Stimulated activated CD4-positive, alpha-beta T cell treated with anti-CD3 and anti-CD28 coated beads, Interleukin-15, amount 100 ng/mL, for 24 hours (primary cell): ENCODE results near the gene MRPS12.
A peak's percentile ranks its signal among the peaks of the same experiment; 100 is the strongest.
"Not testable (repeated sequence)": the region's sequence is repeated elsewhere in the genome, so short reads cannot be mapped to it uniquely, and the experiment has no call there.

ENCODE experiments used
- DNase-seq: peaks from one replicate; pipeline ENCODE4 v3.0.0-alpha.2; 2020

MRPS12 gene

DNA sequence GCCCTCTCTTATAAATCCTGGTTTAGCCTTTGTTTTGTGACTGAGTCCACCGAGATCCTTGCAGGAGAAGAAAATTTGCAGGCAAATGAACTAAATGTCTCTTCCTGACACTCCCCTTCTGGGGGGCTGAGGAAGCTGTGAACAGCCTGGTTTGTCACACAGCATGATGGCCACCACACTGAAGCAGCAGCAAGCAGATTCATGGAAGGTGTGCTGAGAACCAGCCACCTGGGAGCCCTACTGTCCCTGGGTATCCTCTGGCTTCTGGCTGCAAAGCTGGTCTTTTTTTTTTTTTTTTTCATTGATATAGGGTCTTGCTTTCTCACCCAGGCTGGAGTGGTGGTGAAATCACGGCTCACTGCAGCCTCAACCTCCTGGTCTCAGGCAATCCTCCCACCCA is 11.2 kb downstream of the MRPS12 start:
- DNase-seq, result no peak

DNA sequence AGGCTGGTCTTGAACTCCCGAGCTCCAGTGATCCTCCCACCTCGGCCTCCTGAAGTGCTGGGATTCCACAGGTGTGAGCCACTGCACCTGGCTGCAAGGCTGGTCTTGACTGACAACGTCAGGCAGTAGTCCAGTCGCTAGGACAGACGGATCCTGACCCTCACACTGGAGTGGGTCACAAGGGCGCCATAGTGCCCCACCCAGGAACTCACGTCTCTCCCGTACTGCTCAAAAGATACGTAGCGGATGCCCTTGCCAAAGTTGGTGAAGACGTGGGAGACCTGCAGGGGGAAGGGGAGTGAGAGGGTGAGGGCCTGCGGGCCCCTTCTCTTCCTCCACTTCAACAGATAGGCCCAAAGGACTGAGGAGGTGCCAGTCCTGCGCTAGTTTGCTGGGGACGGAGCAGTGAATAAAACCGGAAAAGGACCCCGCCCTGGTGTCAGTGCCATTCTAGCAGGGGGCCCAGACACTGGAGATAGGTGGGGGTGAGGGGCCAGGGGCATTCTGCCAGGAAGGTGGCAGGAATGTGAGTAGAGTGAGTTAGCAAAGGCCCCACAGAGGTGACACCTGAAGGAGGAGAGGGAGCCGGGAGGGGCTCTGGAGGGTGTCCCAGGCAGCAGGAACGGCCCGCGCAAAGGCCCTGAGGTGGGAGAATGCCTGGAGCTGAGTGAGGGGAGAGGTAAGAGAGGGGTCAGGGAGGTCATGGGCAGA is 11.9 kb downstream of the MRPS12 start:
- no peak for DNase-seq

DNA sequence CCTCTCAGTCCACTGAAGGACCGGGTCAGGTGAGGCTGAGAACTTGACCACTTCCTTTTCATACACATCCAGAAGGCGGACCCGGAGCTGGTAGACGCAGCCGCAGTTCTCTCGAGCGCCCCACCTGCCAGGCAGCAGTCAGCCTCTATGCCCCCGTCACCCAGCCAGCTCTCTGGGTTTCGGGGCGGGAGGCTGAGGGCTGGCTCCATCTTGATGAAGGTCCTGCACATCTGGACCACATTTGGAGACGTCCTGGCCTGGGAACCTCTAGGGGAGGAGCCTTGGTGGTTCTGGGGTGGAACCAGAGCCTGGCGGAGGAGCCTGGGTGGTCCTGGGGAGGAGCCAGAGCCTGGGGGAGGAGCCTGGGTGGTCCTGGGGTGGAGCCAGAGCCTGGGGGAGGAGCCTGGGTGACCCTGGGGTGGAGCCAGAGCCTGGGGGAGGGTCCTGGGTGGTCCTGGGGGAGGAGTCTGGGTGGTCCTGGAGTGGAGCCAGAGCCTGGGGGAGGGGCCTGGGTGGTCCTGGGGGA is 14.3 kb downstream of the MRPS12 start:
- DNase-seq, result no peak

DNA sequence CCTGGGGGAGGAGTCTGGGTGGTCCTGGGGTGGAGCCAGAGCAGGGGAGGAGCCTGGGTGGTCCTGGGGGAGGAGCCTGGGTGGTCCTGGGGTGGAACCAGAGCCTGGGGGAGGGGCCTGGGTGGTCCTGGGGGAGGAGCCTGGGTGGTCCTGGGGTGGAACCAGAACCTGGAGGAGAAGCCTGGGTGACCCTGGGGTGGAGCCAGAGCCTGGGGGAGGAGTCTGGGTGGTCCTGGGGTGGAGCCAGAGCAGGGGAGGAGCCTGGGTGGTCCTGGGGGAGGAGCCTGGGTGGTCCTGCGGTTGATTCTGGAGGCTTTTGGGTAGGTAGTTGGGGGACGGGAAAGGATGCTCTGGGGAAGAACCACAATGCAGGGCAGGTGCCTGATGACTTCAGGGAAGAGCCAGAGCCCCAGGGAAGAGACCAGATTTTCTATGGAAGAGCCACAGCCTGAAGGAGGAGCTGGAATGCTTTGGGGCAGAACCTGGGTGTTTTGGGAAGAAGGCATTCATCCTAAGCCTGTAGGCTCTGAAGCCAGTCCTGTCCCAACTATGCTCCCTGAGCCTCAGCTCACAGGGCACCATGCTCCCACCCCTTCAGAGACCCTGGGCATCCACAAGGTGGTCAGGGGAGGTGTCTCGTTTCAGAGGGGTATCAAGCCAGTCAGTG is 15.0 kb downstream of the MRPS12 start:
- DNase-seq, result no peak

DNA sequence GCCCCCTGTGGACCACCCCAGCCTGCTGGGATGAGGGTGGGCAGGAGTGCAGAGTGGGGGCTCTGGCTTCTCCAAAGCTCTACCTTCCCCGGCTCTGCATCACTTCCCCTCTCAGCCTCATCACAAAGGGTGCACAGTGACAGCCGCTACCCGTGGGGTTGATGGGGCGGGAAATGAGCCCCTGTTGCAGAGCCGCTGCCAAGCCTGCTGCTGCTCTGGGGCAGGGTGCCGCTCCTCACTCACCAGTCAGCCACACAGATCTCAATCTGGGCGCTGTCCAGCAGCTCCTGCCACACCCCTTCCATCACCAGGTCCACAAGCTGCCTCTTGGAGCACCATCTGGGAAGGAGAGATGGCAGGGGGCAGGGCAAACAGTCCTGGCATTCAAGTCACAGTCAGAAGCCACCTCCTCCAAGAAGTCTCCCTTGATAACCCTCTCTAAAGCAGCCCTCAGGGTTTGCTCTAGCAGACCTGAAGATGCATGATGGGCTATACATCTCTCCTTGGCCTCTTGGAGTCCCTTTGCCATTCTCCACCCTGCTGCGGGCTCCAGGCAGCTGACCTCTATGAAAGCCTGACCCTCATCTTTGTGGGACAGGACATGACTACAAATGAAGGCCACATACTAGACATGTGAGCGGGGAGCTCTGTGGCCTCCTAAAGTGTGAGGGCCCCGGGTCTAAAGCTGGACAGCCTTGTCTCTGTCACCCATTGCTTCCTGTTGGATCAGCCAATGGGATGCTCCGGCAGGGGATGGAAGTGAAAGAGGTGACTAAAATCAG is 15.7 kb downstream of the MRPS12 start:
- no peak for DNase-seq

DNA sequence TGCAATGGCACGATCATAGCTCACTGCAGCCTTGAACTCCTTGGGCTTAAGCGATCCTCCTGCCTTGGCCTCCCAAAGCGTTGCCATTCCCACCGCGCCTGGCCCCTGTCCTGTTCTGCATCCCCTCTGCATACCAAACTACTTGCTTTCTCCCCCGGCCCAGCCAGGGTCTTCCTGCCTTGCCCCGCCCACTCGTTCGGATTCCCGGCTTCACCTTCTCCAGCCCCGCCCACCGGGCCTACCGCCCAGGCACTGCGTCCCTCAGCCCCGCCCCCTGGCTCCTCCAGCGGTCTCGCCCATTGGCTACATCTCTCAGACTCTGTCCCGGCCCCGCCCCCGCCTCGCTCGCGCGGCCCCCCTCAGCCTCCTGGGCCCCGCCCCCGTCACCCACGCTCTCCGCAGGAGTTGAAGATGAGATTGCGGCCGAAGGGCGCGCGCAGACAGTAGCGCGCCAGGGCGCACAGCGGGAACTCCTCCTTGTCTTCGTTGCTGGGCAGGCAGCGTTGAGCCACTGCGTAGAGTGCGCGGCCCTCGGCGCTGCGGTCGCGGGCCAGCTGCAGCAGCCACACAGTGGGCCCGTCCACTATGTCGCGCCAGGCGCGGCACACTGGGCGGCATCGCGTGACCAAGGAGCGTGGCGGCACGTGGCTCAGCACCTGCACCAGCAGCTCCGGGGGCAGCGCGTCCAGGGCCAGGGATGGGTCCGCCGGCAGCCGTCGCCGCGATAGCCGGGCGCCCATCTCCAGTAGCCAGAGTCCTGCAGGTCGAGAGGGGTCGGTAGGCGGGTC is 19.0 kb downstream of the MRPS12 start:
- peak; percentile 94 for DNase-seq

DNA sequence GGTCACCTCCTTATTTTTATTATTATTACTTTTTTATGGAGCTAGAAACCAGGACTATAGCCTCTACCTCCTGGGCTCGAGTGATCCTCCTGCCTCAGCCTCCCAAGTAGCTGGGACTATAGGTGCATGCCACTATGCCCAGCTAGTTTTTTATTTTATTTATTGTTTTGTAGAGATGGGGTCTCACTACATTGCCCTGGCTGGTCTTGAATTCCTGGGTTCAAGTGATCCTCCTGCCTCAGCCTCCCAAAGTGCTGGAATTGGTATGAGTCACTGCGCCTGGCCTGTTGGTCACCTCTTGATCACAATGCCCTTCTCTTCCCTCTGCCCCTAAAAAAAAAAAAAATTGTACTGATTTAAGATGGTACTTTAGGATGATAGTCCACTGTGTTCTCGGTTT is 20.4 kb downstream of the MRPS12 start:
- no peak for DNase-seq

DNA sequence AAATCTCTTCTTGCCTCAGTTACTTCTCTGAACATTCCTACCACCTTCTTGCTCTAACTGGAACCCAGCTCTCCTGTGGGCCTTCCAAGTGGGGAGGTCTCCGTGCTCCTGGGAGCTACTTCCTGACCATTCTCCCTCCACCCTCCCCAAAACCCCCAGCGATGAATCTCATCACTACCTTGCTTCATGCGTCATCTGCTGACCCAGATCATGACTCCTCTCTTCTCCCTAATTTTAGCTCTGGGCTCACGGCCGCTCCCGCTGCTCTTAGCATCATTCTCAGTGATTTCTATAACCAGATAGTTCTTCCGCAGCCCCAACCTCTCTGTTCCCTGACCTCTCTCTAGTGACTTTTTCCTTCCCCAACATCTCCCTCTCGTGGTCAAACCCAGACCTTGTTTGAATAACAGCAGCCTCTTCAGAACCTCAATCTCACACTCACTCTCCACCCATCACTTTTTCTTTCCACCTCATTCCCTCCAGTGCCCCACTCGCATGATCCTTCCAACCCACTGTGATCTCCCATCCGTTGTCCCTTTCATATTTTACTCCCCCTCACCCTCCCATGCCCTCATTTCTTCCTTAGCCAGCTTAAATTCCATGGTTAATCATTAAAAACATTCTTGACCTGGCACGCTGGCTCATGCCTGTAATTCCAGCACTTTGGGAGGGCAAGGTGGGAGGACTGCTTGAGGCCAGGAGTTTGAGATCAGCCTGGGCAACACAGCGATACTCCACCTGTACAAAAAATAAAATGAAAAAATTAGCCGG is 21.8 kb downstream of the MRPS12 start:
- peak; percentile 41 for DNase-seq

DNA sequence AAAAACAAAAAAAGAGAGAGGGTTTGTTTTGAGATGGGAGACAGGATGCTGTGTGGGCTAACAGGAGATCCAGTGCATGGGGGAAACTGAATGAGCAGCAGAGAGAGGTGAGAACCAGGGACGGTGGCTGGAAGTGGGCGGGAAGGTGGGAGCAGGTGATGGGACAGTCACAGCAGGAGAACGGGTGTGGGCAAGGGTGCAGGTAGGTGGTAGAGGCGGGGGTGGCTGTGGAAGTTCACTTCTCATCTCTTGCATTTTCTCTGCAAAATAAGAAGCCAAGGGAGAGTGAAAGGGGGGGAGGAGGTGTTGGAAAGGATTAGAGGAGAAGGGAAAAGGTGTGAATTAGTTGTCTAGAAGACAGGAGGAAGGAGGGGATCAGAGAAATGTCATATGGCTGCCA is 22.9 kb downstream of the MRPS12 start:
- no peak for DNase-seq

DNA sequence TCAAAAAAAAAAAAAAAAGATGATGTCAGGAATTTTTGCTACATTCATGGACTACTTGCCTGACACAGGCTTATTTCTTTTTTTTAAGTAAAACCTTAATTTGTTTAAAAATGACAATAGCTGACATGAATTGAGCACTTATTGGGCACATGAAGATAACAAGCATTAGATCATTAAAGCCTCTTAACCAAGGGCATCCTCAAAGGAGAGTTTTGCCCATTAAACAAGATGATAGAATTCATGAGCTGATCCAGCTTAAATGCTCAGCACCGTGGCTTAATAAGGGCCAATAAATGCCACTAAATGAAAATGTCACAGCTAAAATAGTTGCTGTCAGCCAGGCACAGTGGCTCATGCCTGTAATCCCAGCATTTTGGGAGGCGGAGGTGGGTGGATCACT is 25.5 kb downstream of the MRPS12 start:
- DNase-seq, result no peak

DNA sequence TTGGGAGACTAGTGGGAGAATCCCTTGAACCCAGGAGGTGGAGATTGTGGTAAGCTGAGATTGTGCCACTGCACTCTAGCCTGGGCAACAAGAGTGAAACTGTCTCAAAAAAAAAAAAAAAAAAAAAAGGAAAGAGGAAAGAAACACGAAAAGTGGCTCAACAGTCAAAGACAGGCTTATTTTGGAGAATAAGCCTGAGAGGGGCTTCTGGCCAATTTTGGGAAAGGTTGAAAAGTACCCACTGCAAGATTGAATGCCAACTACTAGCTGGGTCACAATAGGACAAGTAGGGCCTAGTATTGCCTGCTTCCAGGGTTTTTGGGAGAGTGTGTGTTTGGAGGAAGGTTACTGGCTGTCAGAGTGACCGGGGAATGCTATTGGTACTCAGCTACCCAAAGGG is 27.6 kb downstream of the MRPS12 start:
- no peak for DNase-seq

DNA sequence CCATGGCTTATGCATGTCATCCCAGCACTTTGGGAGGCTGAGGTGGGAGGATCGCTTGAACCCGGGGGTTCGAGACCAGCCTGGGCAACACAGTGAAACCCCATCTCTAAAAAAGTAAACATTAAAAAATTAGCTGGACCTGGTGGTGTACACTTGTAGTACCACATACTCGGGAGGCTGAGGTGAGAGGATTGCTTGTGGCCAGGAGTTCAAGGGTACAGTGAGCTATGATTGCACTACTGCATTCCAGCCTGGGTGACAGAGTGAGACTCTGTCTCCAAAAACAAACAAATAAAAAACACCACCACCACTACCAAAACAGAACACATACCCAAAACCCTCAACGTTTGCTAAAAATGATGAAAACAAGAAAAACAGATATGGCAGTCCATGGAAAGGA is 28.9 kb downstream of the MRPS12 start:
- no peak for DNase-seq

DNA sequence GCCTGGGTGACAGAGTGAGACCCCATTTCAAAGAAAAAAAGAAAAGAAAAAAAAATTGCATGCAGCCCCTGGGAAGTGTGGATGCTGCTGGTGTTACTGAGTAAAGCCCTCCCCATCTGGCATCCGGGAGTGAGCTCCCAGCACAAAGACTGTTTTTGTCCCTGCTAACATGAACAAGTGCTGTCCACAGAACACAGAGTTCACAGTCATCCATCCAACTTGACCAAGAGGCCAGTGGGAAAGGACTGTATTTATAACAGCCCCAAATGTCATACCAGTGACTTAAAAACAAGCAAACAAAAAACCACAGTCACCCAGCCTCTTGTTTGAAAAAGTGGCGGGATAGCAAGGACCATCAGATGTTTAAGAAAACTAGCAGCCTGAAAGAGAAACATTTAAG is 34.0 kb downstream of the MRPS12 start:
- DNase-seq, result no peak

DNA sequence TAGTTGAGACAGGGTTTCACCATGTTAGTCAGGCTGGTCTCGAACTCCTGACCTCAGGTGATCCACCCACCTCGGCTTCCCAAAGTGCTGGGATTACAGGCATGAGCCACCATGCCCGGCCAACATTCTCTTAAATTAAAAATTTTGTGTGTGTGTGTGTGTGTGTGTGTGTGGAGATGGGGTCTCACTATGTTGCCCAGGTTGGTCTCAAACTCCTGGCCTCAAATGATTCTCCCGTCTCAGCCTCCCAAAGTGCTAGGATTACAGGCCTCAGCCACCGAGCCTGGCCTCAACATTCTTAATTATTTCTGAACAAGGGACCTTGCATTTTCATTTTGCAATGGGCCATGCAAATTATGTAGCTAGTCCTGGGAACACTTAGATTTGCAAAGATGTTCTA is 35.4 kb downstream of the MRPS12 start:
- not testable (repeated sequence) for DNase-seq

DNA sequence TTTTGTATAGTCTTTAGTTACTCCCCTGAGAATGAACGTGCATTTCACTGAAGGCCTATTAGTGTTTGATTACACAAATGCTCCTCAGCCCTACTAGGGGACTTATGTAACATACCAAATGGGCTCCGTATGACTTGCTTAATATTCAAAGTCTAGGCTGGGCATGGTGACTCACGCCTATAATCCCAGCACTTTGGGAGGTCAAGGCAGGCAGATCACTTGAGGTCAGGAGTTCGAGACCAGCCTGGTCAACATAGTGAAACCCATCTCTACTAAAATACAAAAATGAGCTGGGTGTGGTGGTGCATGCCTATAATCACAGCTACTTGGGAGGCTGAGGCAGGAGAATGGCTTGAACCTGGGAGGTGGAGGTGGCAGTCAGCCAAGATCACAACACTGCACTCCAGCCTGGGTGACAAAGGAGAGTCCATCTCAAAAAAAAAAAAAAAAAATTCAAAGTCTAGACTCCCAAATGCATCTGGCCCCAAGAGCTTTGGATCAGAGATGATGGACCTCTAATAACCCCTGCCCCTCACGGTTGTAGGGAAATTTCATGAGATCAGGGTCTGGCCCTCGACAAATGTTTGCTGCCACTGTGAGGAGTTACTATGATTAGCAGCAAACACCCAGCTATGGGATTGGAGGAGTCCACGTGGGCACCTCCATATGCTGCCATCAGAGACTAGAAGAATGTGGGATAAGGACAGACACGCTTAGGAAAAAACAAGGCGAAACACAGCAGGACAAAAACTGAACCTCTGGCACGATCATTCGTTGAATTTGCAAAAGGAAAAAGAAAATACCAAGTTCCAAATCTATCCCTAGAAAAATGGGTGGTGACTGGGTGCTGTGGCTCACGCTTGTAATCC is 40.2 kb downstream of the MRPS12 start:
- DNase-seq, result no peak

DNA sequence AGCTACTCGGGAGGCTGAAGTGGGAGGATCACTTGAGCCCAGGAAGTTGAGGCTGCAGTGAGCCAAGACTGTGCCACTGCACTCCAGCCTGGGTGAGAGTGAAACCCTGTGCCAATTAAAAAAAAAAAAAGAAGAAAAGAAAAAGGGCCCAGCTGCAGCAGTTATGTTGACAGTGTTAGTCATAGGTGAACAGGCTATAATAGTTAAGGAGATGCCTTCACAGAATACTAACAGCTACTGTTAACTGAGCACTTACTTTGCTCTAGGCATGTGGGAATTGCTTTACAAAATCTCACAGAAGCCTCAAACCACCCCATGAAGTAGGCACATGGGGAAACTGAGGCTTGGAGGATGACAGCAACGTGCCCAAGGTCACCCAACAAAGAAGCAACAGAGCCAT is 40.9 kb downstream of the MRPS12 start:
- no peak for DNase-seq

DNA sequence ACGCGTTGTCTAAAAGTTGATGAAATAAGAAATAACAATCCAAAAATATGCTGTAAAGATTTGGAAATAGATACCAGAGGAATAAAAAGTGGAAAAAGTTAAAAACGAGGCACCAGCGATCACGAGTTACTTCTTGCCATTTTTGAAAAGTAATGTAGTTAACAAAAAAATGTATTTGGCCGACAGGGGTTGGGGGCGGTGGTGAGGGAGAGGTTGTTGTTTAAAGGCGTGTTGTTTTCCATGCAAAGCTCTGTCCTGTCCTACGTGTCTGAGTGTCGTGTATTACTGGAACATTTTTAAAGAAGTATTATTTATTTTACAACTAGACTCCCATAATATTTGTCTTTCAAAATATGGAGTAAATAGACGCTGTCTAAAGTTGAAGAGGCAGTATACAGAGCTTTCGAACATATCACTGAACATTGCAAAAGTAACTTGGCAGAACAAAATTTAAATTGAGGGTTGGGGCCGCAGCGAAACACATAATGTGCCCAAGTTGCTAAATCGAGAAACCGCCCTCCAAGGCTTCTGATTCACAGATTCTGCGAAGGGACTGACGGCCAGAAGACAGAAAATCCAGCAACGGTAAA is 44.0 kb downstream of the MRPS12 start:
- DNase-seq, result no peak

DNA sequence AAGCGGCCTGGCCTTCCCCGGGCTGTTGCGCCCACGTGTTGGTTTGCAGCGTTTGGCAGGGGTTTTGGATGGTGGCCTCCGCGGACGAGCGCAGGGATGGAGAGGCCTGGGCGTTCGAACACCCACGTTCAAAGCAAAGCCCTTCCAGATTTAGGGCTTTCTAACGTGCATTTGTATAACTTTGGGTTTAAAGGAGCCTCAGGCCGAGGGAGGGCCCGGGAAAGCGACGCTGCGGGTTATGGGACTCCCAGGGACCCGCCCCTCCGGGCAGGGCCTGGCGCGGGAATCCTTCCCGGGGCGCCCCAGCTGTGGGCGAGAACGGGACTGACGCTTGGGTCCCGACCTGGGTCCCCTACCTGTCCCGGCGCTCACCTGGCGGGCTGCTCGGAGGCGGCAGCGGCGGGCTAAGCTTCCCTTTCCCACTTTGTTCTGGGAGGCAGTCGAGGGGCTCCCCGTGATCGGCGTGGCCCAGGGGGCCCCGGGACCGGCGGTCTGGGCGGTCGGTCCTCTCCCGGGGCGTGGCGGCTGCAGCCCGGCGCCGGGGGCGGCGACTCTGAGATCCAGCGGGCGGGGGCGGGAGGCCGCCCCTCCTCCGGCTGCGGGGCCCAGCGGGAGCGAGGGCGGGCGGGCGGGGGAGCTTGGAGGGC is 44.6 kb downstream of the MRPS12 start, which contains the start of gene FBXO17:
FBXO17 (minus strand) TSS at position 529 of the 647 bp plus-strand sequence. CDS start 25,423 bp downstream, outside the sequence.
- no peak for DNase-seq

DNA sequence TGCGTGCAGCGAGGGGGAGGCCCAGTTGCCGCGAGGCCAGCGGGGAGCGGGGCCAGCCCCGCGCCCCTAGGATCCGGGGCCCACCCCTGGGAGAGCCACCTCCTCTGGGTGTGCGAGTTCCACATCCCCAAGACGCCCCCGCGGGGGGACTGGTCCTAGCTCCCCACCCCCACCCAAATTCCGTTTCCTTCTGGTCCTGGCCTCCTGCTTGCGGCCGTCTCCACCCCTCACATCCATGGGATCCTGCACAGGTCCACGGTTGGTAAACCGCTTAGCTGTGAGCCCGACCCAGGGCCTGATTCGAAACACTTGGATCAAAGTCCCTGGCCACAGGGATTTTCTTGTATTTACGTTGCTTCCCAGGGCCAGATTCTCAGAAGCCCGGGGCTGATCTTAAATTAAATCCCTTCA is 45.1 kb downstream of the MRPS12 start:
- DNase-seq, result no peak
